Jurkat, Clone E6-1 (cell line): ENCODE results near the gene CMKLR1.

ENCODE experiments used
- DNase-seq: peaks from one replicate; pipeline ENCODE4 v3.0.0-alpha.2; 2011; ENCODE audit warnings: low read depth, low spot score
- H3K4me3 ChIP-seq: 2 replicates; pipeline ENCODE4 v1.5.1; 2011; ENCODE audit warnings: mild to moderate bottlenecking, low read length, control low read depth, moderate library complexity

CMKLR1 gene

GRCh38 chr12:108320507-108321293, 18.4 kb downstream of the CMKLR1 start:
- DNase-seq: no peak
- no peak overlapping the region for H3K4me3 ChIP-seq

DNA sequence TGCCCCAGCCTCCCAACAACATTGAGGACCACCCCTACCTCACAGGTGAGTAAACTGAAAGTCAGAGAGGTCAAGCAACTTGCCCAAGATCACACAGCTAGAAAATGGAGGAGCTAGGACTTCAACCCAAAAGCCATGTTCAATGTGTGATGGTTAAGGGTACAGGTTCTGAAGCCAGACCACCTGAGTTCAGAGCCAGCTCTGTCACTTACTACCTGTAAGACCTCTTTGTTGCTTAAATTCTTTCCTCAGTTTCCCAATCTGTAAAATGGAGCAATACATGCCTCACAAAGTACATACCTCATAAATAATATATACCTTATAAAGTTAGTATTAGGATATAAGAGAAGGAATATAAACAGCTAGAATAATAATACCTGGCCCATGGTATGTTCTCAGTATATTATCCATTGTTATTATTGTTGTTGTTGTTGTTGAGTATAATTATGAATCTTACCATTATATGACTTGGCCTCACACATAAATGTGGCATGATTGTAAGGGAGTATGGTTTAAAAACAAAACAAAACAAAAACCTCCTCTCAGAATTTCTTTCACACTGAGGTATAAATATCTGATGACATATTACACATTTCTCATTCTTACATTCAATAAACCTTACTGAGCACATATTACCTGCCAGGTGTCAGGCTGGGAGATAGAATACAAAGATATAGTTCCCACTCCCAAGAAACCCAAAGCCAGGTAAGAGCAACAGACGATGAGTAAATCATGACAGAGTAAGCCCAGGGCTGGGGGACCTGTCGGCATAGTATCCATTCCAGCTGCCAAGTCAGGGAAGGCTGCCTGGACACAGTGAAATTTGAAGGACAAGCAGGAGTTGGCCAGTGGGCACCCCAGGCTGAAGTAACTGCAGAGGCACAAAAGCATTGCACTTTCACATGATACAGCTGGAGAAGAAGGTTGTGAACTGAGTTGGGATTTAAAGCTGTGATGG, 19.6 kb downstream of the CMKLR1 start:
- DNase-seq: no peak
- no peak overlapping the region for H3K4me3 ChIP-seq

DNA sequence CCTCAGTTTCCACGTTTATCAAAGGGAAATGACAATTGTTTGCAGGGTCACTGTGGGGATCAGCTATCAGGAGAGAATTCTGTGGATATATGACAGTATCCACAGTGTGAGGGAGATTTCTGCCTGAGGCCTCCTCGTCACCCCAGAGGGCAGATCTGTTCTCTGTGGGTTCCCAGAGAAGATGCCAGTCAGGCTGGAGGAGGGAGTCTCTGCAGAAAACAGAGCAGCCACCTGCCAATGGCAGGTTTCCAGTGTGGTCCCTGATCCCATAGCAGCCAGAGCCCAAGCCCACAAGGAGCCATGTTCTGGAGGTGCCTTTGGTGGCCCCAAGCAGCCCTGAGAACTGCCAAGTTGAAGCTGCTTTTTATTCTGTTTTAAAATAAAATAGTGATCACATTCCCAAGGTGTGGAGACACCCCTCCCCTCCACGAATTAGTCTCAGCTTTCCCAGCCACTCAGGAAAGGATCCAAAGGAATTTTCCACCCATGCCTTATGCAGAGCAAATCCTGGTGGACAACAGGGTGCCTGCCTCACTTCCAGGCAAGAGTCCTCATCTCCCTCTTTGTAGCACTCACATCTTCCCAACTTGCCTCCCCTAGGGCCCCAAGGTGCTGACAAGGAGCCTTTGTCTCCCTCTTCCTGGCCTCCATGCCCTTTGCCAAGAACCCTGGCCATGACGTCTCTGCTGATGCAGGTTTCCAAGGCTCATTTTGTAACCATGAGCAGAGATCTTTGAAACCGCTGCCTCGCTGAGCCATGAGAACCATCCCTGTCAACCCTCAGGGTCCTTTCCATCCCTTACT, 20.4 kb downstream of the CMKLR1 start:
- no peak for DNase-seq

GRCh38 chr12:108317308-108318234, 21.5 kb downstream of the CMKLR1 start:
- no peak for DNase-seq
- no peak overlapping the region for H3K4me3 ChIP-seq

More for the DNA sequence above, 20.4 kb downstream of the CMKLR1 start:
- H3K4me3 ChIP-seq: no peak overlapping the region

GRCh38 chr12:108316176-108317086, 22.7 kb downstream of the CMKLR1 start:
- DNase-seq: no peak
- no peak overlapping the region for H3K4me3 ChIP-seq

- H3K4me3 ChIP-seq: no peak overlapping the region
- no peak for DNase-seq
Observed at GRCh38 chr12:108315486-108316105, 23.5 kb downstream of the CMKLR1 start.

DNA sequence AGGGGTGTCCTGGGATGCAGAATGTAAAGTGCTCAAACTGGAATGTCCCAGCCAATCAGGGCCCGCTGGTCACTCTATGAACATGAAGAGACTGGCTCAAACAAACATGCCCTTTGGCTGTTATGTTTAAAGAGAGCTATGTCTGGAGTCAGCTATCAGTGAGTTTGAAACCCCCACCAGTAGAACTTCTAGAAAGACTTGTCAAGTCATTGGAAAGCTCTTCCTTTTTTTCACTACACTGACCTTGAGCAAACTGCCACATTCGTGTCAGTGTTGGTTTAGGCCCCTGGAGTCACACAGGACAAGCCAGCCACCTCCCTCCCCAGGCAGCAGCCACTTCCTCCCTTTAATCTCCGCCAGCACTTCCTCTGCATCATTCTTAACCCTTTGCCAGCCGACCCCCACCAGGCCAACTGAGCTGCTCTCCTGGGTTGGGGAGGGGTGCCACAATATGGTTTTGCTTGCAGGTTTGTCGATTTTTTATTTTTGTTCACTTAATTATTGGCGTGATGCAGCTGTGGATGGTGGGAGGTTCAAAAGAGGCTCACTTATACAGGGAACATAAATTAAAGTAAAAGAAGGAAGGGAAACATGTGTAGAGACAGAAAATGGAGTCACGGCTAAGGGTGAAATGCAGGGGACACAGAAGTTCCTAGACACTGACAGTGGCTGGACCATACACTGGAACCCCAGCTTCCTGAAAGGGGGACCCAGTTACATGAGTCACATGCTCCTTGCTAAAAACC, 25.3 kb downstream of the CMKLR1 start:
- peak; percentile 89 for DNase-seq
- H3K4me3 ChIP-seq: peak overlapping the region; percentile 3

- peak overlapping the region; percentile 3 for H3K4me3 ChIP-seq
- peak; percentile 29 for DNase-seq
Observed at GRCh38 chr12:108313241-108313605, 25.9 kb downstream of the CMKLR1 start.

GRCh38 chr12:108312693-108313189, 26.4 kb downstream of the CMKLR1 start:
- no peak overlapping the region for H3K4me3 ChIP-seq
- DNase-seq: no peak

GRCh38 chr12:108312073-108312659, 26.9 kb downstream of the CMKLR1 start:
- no peak overlapping the region for H3K4me3 ChIP-seq
- no peak for DNase-seq

- DNase-seq: no peak
- H3K4me3 ChIP-seq: no peak overlapping the region
Observed at GRCh38 chr12:108311605-108312004, 27.5 kb downstream of the CMKLR1 start.

DNA sequence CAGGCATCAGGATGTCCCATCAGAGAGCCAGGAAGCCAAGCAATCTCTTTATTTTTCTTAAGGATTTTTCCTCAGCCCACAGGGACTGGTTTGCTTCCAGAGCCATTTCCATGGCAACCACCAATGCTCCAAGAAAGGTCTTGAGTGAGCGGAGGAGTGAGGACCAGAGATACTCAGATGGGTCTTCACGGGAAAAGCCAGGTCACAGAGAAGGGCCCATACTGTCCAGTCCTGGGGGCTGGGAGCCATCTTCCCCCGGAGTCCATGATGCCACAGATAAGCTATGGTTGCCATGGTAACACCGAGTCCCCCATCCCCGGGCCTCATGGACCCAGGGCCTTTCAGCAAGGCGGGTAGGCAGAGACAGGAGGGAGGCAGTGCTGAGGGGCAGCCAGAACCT, 28.6 kb downstream of the CMKLR1 start:
- H3K4me3 ChIP-seq: no peak overlapping the region
- no peak for DNase-seq

GRCh38 chr12:108309674-108310312, 29.3 kb downstream of the CMKLR1 start:
- no peak overlapping the region for H3K4me3 ChIP-seq
- DNase-seq: no peak

DNA sequence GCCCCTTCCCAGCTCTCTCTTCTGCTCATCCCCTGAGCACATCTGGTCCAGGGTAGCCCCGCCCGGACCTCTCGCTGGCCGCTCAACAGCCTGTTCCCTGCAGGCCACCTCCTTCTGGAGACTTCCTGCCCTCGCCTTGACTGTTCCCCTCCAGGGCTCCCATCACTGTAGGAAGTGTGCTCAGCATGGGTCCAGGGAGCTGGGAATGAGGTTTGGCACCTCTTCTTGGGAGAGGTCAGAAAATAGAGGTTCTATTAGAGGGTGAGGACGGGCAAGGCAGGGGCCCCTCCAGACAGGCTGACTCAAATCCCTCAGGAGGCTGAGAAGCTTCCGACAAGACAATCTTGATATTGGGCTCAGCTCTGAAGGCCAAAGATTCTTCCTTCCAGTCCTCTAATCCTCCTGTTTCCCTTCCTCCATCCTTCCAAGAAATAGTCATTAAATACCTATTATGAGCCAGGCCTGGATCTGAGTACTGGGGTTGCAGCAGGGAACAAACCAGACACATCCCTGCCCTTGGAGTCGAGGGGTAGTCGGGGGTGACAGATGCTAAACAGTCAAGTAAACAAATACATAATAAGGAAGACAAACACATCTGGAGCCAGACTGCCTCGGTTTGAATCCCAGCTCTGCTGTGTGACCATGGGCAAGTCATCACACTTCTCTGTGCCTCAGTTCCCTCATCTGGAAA, 30.6 kb downstream of the CMKLR1 start:
- no peak for DNase-seq
- H3K4me3 ChIP-seq: no peak overlapping the region

GRCh38 chr12:108307006-108307405, 32.1 kb downstream of the CMKLR1 start:
- DNase-seq: no peak
- no peak overlapping the region for H3K4me3 ChIP-seq
